ENCODE measurements around the gene RASL10A. TPM values are rescaled to one million over a fixed set of nuclear protein-coding genes. Genes with fewer than 3 reads are reported as not detected.

The RASL10A gene
- total and polyA plus RNA-seq, 9 of the 15 experiments (the other 6 are each of a cell fraction or from before 2014, with no cell fraction given) = 0.17 to 1.2 (median 0.45) TPM; not detected in 3

GRCh38 chr22:29328055-29328454, 12.6 kb upstream of the RASL10A start (continued):
- TF ChIP-seq, protein P1, sequence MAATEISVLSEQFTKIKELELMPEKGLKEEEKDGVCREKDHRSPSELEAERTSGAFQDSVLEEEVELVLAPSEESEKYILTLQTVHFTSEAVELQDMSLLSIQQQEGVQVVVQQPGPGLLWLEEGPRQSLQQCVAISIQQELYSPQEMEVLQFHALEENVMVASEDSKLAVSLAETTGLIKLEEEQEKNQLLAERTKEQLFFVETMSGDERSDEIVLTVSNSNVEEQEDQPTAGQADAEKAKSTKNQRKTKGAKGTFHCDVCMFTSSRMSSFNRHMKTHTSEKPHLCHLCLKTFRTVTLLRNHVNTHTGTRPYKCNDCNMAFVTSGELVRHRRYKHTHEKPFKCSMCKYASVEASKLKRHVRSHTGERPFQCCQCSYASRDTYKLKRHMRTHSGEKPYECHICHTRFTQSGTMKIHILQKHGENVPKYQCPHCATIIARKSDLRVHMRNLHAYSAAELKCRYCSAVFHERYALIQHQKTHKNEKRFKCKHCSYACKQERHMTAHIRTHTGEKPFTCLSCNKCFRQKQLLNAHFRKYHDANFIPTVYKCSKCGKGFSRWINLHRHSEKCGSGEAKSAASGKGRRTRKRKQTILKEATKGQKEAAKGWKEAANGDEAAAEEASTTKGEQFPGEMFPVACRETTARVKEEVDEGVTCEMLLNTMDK (IDR thresholded peaks at IDR 0.05; ENCODE audit: borderline replicate concordance, insufficient read depth, low read depth, low read length, poor library complexity, severe bottlenecking) = no peak
- TF ChIP-seq DDX20 (tag; IDR thresholded peaks at IDR 0.05; ENCODE audit: low read depth) (no peak), POLR3G (IDR thresholded peaks at IDR 0.05; ENCODE audit: extremely low read depth, insufficient read length, insufficient replicate concordance) (no peak), MGA (IDR thresholded peaks at IDR 0.05) (no peak), BRF1 (IDR thresholded peaks at IDR 0.05; ENCODE audit: borderline replicate concordance, extremely low read depth, insufficient read length) (no peak), ZNF41 (CRISPR knock-in tag; conservative IDR thresholded peaks at IDR 0.05) (no peak), E4F1 (CRISPR knock-in tag; IDR thresholded peaks at IDR 0.05; ENCODE audit: borderline replicate concordance) (no peak), SMARCE1 (IDR thresholded peaks at IDR 0.05) (no peak)
- TF ChIP-seq, protein P2, sequence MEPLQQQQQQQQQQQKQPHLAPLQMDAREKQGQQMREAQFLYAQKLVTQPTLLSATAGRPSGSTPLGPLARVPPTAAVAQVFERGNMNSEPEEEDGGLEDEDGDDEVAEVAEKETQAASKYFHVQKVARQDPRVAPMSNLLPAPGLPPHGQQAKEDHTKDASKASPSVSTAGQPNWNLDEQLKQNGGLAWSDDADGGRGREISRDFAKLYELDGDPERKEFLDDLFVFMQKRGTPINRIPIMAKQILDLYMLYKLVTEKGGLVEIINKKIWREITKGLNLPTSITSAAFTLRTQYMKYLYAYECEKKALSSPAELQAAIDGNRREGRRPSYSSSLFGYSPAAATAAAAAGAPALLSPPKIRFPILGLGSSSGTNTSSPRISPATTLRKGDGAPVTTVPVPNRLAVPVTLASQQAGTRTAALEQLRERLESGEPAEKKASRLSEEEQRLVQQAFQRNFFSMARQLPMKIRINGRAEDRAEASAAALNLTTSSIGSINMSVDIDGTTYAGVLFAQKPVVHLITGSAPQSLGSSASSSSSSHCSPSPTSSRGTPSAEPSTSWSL (CRISPR knock-in tag; IDR thresholded peaks at IDR 0.05; ENCODE audit: borderline replicate concordance) = no peak

All from K562 (cell line).